SH-SY5Y (cell line): ENCODE data around the gene MEGF6.

Experiments
- GATA2 ChIP-seq: IDR thresholded peaks from 2 replicates; pipeline ENCODE4 v1.6.1; 2011; ENCODE audit warnings: mild to moderate bottlenecking, low read depth, low read length
- GATA3 ChIP-seq: IDR thresholded peaks from 2 replicates; pipeline ENCODE4 v1.6.1; 2011; ENCODE audit warnings: low read depth, mild to moderate bottlenecking, low read length, moderate library complexity

GRCh38 chr1:3522112-3522511 lies 89.2 kb downstream of the MEGF6 start:
- no peak for TF ChIP-seq GATA2
- TF ChIP-seq GATA3, result no peak
